Panc1 (cell line): ENCODE results near the gene ZNF132.

Experiments used
- POLR2AphosphoS5 ChIP-seq: IDR thresholded peaks from 2 replicates; pipeline ENCODE4 v1.6.1; 2012; ENCODE audit warnings: mild to moderate bottlenecking, low read depth, low read length, moderate library complexity
- REST ChIP-seq, 2 experiments: IDR thresholded peaks; 2 replicates each; pipeline ENCODE4 v1.6.1; 2011 to 2012; ENCODE audit warnings: low read depth in 2 of 2, control low read depth in 1 of 2, low read length in 1 of 2, mild to moderate bottlenecking in 1 of 2, moderate library complexity in 1 of 2; ENCODE audit not compliant: insufficient read depth in 1 of 2
- SIN3A ChIP-seq: IDR thresholded peaks from 2 replicates; pipeline ENCODE4 v1.6.1; 2012; ENCODE audit warnings: low read depth, mild to moderate bottlenecking, low read length, moderate library complexity, borderline replicate concordance; ENCODE audit not compliant: insufficient read depth
- TCF7L2 ChIP-seq: IDR thresholded peaks from 2 replicates; pipeline ENCODE4 v1.6.1; 2011; ENCODE audit warnings: mild to moderate bottlenecking, low read depth, low read length, inconsistent platforms
- TF ChIP-seq, protein P1 (sequence below): fragments of 450-650 bp; IDR thresholded peaks from 2 replicates; pipeline ENCODE4 v1.5.1; 2017; ENCODE audit warnings: mild to moderate bottlenecking

DNA sequence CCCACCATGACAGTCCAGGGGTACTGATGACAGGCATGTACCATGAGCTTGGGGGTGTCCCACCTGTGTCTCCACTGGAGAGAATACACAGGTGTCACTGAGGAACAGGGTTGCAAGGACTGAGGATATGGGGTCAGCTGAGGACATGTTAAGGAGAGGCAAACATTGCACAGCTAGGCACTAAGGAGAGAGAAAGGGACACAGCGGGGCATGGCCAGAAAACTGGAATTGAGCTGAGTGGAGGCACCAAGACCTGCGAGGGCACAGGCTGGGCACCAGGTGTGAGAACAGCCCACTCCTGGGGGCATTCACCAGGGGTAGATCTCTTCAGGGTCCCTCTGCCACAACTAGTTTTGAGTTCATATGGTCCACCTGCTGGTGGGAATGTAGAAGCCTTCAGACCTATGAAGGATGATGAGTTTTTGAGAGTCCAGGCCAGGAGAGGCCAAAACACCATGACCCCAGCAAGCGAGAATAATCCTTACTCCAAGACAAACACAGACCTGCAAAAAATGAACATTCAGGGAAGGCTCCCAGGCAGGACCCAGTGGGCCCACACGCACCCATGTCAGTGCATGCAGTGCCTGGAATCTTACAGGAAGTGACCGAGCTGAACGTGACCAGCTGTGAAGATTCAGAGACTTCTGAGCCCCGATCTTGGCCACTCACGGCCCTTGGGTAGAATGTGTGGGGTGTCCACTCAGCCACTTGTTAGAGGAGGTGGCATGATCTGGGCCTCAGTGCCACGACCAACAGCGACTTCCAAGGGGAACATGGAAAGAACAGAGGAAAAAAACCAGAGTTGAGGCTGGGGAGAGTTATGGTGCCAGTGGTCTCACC, 32.9 kb downstream of the ZNF132 start:
- TF ChIP-seq, protein P1, sequence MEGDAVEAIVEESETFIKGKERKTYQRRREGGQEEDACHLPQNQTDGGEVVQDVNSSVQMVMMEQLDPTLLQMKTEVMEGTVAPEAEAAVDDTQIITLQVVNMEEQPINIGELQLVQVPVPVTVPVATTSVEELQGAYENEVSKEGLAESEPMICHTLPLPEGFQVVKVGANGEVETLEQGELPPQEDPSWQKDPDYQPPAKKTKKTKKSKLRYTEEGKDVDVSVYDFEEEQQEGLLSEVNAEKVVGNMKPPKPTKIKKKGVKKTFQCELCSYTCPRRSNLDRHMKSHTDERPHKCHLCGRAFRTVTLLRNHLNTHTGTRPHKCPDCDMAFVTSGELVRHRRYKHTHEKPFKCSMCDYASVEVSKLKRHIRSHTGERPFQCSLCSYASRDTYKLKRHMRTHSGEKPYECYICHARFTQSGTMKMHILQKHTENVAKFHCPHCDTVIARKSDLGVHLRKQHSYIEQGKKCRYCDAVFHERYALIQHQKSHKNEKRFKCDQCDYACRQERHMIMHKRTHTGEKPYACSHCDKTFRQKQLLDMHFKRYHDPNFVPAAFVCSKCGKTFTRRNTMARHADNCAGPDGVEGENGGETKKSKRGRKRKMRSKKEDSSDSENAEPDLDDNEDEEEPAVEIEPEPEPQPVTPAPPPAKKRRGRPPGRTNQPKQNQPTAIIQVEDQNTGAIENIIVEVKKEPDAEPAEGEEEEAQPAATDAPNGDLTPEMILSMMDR = peak; percentile 77; the same call in 1 of the 2 replicates
- TF ChIP-seq POLR2AphosphoS5 = no peak; the same call in 1 of the 2 replicates
- no peak for TF ChIP-seq SIN3A
- no peak for TF ChIP-seq TCF7L2
- TF ChIP-seq REST (IDR thresholded peaks at IDR 0.05; ENCODE audit: insufficient read depth in 1 of 2, low read depth in 2 of 2, low read length in 1 of 2) = no peak
